HG03108 (cell line): Measurements from ENCODE around the gene SLC38A11.

Experiments used
- ATAC-seq: cut with Tn5 transposase; IDR thresholded peaks from one replicate; pipeline ENCODE4 v1.9.1; 2021; ENCODE audit warnings: moderate library complexity; ENCODE audit not compliant: unreplicated experiment

The SLC38A11 gene

GRCh38 chr2:164917296-164917903, 37.9 kb downstream of the SLC38A11 start:
- ATAC-seq: no peak

- ATAC-seq: no peak
These were observed 39.8 kb downstream of the SLC38A11 start for GRCh38 chr2:164915566-164915965.

- ATAC-seq: no peak
These were observed 41.5 kb downstream of the SLC38A11 start for GRCh38 chr2:164913640-164914350.

- no peak for ATAC-seq
These were observed 42.3 kb downstream of the SLC38A11 start for GRCh38 chr2:164913011-164913410.

DNA sequence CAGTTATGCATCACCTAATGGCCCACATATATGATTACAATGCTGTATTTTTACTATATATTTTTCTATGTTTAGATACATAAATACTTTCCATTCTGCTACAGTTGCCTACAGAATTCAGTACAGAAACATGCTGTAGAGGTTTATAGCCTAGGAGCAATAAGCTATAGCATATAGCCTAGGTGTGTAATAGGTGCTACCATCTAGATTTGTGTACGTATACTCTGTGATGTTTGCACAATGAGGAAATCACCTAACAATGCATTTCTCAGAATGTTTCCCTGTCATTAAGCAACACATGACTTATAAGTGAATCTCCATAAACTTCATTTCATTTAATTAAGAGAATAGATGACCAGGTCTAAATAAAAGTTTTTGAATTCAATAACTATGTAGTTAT, 43.5 kb downstream of the SLC38A11 start:
- no peak for ATAC-seq

- ATAC-seq: peak; percentile 69
These were observed 45.0 kb downstream of the SLC38A11 start for GRCh38 chr2:164910101-164910899.

DNA sequence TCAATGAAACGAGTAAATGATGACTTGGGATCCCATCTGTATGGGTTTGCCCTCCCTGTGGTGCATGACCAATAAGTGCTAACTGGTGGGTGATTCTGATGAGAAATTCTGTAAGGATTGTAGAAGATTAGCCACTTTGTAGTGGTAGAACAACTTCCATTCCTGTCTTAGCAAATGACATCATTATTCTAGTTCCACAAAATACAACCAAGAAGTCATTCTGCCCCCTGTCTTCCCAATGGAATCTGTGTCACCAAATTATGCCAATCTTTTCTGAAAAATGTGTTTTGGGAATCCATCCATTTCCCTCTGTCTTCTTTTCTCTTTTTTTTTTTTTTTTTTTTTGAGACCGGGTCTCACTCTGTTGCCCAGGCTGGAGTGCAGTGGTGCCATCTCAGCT, 48.4 kb downstream of the SLC38A11 start:
- ATAC-seq: no peak

DNA sequence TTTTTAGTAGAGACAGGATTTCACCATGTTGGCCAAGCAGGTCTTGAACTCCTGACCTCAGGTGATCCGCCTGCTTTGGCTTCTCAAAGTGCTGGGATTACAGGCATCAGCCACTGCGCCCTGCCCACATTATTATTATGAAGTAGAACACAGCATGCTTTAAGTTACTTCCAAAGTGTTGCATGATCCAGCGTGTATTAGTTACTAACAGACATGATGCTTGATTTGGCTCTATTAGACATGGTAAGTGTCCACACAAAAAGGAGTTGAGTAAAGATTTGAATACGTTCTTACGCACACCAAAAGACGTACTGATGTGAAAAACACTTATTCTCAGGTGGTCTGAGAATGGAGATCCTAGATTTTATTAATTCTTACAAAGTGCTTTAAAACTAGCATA, 50.0 kb downstream of the SLC38A11 start:
- ATAC-seq: no peak

DNA sequence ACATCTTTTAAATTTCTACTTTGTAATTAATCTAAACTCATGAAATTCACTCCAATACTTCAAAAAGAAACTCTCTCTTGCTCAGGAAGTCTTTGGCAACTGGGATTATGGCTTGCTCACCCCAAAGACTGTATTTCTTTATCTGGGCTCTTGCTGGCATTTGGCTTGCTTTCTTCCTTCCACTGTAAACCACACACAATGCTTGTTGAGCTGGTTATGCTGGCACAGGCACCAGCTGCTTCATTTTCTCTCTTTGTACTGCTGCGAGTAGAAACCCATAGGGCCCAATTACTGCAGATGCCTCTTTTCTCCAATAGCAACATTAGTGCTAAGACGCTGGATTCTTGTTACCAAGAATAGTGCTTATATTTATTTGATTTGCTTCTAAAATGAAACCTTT, 51.4 kb downstream of the SLC38A11 start:
- no peak for ATAC-seq

GRCh38 chr2:164903204-164903603, 52.1 kb downstream of the SLC38A11 start:
- no peak for ATAC-seq

- no peak for ATAC-seq
These were observed 56.2 kb downstream of the SLC38A11 start for GRCh38 chr2:164899121-164899520.

DNA sequence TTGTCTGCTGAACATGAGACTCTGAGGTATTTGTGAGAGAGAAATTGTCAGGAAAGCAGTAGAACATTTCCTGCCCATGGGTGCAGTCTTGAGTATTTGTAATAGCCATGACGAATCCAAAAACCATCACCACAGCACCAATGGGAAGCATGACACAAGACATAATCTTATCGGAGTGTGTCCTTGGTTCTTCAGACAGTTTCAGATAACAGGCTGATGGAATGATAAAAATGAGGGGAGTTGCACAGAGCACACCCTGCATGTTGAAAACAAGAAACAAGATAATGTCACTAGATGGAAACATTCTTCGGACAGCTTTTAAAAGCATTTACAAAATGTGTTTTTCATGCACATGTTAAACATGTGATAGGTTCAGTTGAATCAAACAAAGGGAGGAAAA, 56.9 kb downstream of the SLC38A11 start:
- ATAC-seq: no peak

DNA sequence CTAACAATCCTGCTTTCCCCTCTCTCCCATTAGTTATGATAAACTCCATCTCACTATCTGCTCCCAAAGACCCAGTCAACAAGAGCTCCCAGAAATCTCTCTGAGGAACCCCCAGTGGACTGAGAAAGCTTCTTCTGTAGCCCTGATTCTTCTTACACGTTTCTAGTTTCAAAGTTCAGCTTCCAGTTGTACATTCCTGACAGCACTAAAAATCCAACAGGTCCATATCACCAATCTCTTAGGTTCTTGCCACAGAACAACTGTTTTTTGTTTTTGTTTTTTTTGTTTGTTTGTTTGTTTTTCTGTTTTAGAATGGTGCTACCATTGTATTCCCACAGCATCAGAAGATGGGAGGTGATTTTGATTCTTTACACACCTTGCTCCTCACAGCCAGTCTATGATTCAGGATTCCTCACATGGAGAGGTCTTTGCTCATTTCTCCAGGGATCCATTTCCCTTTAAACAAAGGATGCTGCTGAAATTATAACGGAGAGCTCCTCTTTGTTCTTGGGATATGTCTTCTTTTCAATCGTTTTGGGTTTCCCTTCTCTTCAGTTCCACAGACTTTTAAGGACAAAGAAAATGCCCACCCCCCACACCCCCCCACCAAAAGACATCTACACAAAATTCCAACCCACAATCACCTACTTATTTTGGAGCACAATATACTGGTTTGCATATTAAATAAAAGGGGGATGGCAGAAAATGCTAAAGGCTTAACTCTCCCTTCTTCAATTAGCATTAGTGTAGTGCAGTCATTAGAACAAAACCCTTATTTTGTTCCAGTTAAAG, 57.7 kb downstream of the SLC38A11 start:
- no peak for ATAC-seq

DNA sequence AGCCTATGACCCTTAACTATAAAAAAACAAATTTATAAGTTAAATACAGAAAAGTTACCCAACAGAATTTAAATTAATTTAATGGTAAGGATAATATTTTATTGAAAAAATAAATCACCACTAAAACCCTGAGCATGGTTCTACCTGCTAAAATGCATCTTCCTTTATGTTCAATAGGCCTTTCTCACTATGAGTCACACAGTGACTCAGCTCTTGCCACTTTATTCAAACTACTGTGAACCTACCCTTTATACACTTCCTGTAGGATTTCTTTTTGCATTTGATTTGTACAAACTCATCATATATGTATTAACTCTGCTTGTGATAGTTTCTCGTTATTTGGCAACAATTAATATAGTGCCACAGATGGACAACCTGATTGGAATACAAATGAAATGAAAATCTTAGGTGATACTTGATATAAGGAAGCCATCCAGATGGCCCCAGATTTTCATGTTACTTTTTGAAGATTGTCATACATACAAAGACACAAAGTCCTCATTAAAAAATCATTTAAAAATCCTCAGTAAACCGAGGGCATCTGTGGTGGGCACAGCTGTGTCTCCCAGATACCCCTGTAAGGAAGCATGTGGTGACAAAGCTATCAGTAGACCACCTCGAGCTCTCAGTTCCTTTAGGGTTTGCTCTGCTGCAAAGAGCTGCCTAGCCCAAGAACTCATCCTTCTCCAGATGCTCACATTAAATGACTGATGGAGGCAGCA, 58.5 kb downstream of the SLC38A11 start:
- ATAC-seq: peak; percentile 94

DNA sequence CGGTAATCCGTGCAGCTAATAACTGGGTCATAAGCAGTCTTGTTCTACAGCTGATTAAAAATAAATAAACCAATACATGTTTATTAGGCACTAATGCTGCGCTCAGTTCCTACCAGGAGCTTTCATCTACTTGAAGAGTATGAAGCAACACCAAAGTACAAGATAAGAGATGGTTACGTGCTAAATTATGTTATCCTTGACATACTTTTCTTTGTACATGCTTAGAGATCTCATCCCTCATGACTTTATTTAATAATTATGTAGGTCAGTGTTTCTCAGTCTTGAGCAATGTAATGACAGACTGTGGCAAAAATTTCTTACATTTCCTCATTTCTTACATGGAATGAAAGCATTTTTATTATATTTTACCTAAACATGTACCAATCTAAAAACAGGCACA, 59.1 kb downstream of the SLC38A11 start:
- no peak for ATAC-seq

DNA sequence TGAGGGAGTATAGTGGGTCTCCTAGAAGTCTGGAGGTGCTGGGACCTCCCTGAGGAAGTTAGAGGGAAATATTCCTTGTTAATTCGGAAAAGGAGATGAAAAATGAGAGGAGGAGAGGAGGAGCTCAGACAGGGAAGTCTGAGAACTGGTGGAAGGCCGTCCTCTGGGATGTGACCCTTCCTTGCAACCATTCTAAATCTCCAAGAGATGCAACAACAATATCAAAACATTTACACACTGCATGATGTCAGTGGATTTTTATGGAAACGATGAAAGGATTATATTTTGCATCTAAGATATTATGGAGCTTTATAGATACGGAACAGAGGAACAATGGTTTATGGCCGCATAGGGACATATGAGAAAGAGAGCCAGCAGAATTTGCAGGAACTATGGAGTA, 63.9 kb downstream of the SLC38A11 start:
- no peak for ATAC-seq

GRCh38 chr2:164890544-164890943, 64.8 kb downstream of the SLC38A11 start:
- ATAC-seq: no peak

DNA sequence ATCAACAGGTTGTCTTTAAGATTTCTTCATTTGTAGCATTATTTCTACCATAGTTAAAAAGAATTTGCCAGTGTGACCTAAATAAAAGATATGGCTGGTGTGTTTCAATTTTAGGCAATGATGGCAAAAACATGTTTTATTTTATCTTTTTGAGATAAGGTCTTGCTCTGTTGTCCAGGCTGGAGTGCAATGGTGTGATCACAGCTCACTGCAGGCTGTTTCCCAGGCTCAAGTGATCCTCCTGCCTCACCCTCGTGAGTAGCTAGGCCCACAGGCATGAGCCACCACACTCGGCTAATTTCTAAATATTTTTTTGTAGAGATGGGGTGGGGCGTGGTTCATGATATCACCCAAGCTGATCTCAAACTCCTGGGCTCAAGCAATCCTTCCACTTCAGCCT, 66.7 kb downstream of the SLC38A11 start:
- ATAC-seq: no peak

- ATAC-seq: no peak
These were observed 67.7 kb downstream of the SLC38A11 start for GRCh38 chr2:164887434-164888144.

GRCh38 chr2:164882276-164882675, 73.0 kb downstream of the SLC38A11 start:
- no peak for ATAC-seq
